NCI-H510A (cell line): Measurements from ENCODE around the gene SLC31A1.
"Not testable (repeated sequence)": the region's sequence is repeated elsewhere in the genome, so short reads cannot be mapped to it uniquely, and the experiment has no call there.

ENCODE experiments used
- DNase-seq: peaks from one replicate; lab custom pipeline; 2025; lab: John Stamatoyannopoulos, UW

SLC31A1 gene

DNA sequence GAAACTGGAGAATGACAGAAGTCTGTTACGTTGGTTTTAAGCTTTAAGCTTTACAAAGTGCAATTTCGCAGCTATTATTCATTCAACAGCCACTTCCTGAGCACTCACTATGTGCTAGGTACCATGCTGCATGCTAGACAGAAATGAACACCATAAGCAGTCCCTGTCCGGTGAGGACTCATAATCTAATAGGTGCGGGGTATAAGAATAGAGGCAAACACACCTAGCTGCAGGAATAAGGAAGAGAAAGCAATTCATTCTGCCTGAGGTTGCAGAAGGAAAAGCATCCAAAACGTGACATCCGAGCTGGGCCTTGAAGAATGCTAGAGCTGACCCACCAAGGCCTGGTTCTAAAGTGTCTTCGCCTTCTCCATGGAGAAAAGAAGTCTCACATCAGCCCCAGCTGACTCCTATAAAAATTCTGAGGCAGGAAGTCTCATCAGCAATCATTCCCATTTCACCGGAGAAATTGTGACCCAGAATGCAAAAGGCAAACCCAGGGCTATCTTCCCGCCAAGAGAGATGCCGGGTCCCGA is 809 bp upstream of the SLC31A1 start:
- DNase-seq, result no peak

DNA sequence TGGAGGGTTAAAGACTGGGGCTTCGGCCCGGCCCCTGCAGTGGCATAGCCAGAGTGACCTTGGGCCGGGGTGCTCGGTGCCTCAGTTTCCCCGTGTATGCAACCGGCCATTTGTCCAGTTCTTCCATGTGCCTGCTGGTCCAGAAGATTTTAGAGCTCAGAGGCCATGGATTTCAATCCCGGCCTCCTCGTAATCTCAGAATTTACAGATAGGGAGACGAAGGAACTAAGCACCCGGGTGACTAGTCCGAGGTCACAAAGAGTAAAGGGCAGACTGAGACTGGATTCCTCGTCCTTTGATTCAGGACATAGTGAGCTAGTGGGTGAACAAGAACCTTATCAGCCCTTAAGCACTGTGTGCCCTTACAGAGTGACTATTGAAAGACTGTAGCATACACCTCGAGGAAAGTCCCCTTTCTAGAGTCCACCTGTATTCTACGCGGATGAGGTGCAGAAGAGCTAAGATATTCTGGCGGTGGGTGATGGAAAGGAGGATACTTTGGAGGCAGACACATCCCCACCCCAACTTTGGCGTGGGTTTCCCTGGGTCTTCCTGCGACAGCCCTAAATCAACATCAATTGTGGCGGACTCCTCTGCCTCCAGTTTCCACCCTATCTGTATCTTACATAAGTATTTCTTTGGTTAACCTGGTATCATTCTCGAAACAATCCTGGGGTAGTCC is 597 bp downstream of the SLC31A1 start:
- DNase-seq, result no peak

DNA sequence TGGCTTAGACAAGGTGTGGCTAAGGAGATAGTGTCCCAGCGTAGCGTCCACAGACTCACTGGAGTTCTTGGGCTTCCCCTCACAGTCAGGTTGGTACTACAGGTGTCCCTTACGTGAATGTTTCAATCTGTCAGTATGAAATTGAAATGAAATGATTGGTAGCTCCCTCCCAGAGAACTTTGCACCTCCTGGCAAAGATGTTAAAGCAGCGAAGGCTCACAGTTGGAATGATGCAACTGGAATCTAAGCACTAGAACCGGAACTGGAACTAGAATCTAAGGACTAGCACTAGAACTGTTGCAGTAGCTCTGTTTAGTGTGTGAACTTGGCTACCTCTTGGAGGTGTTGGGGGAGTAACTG is 1.1 kb downstream of the SLC31A1 start:
- no peak for DNase-seq

DNA sequence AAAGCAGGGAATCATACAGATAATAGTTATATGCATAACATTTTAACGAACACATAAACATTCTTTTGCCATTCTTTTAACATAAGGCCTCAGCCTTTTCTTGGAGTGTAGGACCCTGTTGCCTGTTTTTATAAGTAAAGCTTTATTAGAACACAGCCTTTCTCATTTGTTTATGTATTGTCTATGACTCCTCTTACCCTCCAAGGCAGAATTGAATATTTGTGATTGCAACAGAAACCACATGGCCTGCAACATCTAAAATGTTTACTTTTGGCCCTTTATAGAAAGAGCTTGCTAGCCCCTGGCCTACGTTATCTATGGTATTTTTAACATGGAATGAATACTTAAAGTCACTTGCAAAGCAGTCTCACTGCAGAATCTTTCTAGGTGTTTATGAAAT is 2.6 kb downstream of the SLC31A1 start:
- no peak for DNase-seq

DNA sequence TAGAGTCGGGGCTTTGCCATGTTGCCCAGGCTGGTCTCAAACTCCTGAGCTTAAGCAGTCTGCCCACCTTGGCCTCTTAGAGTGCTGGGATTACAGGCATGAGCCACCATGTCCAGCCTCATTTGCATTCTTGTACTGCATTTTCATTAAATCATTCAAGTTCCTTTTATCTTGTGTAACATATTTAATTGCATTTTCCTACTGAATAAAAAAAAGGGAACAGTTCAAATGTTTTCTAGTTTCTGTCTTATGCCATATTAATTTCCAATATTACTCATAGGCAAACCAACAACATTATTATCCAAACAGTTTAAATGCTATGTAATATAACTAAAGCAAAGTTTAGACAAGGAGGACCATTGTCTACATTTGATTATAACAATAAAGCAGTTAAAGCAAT is 6.1 kb downstream of the SLC31A1 start:
- DNase-seq, result no peak

DNA sequence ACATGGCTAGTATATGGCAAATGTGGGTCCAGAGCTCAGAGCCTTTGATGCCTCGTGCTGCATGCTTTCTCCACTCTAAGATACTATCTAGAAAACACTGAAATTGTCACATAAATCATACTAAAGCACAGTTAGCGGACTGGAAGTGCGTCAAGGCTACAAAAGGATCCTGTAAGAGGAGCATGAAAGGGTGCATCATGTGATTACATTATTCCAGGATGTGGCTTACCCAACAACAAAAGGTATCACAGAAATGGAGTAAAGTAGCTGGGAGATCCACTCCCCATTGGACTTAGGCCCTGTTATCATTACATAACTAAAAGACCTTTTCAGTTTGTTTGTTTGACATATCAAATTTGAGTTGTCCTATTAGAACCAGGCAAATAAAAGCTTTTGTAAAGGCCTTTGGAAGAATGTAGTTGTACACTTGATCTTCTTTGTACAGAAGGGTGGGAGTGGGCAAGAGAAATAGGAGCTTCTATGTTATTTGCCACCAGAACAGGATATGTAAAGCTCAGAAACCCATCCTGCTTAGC is 6.9 kb downstream of the SLC31A1 start:
- DNase-seq, result no peak

DNA sequence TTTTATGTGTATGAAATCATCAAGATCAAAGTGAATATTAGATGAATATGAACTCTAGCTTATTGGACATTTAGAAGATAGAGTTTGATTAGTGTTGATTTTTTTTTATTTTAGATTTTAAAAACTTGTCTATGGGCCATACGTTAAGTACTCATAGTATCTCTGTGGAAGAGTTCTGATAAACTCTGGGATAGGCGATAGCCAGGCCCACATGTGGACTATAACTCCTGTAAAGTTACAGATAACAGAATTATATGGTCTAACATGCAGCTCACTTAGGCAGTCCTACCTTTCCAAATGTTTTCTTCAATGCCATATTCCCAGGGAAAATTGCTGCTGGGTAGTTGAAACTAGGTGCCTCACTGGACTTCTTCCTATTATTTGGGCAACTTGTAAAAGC is 10.4 kb downstream of the SLC31A1 start:
- DNase-seq, result no peak

DNA sequence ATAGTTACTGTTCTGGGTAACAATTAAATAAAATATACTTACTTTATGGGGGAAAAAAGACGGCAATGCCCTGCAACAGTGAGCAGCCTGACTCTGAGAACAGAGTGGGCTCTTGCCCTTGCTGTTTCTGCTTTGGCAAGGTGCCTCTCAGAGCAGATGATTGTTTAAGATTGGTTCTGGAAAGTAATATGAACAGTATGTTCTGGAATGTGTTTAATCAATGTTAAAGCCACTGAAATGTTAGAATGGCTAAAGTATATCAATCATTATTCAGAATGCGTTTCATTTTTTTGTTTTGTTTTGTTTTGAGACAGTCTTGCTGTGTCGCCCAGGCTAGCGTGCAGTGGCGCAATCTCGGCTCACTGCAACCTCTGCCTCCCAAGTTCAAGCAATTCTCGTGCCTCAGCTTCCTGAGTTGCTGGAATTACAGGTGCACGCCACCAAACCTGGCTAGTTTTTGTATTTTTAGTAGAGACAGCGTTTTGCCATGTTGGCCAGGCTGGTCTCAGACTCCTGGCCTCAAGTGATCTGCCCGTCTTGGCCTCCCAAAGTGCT is 14.4 kb downstream of the SLC31A1 start:
- not testable (repeated sequence) for DNase-seq

DNA sequence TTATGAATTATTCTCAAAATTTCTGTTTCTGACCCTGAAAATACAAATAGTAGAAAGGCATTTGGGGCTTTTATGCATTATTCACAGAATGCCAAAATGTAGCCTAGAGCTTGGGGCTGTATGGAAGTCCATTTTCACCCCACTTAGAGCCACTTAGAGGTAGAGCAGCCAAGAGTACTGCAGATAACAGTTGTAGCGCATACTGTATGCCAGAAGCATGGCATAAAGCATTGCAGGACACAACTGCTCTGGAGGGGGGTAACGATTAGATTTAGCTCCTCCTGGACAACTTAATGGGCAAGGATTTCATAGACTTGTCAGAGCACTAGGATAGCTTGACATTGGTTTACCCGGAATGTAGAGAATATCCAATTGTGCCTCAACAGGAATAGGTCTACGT is 15.7 kb downstream of the SLC31A1 start:
- no peak for DNase-seq

DNA sequence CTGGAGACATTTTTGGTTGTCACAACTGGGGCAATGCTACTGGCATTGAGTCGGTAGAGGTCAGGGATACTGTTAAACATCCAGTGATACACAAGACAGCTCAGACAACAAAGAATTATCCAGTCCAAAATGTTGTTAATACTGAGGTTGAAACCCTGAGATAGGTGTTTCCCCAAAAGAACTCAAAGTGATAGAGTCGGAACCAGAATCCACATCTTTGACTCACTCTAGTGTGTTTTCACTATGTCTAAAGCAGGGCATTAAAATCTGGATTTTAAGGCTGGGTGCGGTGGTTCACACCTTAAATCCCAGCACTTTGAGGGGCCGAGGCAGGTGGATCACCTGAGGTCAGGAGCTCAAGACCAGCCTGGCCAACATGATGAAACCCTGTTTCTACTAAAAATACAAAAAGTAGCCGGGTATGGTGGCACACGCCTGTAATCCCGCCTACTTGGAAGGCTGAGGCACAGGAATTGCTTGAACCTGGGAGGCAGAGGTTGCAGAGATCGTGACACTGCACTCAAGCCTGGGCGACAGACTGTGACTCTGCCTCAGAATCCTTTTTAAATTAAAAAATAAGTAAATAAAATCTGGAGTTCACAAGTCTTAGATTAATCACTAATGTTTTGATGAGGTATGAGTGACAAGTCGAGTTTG is 17.0 kb downstream of the SLC31A1 start:
- DNase-seq, result no peak

DNA sequence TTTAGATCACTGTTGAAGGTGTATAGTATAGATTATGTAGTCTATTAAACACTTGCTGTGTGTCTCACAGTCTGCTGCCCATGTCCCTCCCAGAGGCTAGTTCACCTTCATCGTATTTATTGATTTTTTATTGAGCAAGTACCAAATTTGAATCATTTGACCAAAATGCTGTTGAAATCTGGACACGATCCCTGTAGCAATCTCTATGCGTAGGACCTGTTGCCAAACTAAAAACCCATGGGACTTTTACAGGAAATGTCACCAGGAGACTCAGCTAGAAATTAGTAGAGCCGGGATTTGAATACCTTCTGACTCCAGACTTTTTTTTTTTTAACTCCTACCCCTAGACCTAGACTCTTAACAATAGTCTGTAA is 17.5 kb downstream of the SLC31A1 start:
- DNase-seq, result no peak

DNA sequence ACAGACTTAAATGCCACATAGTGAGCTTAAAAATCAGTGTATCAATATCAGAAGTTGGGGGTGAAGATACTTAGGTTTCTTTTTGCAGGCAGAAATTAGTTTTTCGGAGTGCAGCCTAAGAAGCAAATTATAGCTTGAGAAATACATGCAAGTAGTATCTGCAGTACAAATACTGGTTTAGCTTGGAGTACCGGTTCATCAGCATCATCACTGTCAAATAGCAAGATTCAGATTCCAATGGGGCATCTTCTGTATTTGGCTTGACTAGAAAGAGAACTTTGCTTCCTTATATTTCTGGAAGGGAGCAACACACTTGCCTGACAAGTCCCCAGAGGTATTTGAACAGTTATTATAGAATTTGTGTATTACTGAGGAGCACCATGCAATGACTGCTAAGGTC is 19.8 kb downstream of the SLC31A1 start:
- no peak for DNase-seq

DNA sequence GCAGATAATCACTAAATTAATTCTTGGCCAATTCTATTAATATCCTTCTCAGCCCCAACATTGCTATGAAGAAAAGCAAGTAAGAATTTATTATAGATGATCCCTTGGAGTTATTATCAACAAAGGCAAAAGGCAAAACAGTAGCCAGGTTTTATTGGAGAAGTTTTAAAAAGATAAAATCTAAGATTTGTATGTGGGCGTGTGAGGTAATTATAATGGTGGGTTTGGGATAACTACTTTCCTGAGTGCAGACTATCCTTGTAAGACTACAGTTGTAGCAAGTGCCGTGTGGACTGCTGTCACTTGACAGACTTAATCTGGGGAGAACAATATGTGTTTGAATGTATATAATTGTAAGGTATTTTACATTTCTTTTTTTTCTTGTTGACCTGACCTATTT is 23.2 kb downstream of the SLC31A1 start:
- DNase-seq, result no peak

DNA sequence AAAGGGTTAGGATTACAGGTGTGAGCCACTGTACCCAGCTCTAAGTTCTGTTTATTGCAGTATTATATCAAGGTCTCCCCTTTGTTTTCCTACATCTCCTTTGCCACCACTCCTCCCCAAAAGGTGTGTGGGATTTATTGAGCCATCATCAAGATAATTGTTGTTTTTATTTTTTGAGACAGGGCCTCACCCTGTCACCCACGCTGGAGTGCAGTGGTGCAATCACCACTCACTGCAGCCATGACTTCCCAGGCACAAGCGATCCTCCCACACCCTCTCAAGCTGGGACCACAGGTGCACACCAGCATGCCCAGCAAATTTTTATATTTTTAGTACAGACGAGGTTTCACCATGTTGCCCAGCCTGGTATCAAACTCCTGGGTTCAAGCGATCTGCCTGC is 24.6 kb downstream of the SLC31A1 start:
- DNase-seq, result no peak

DNA sequence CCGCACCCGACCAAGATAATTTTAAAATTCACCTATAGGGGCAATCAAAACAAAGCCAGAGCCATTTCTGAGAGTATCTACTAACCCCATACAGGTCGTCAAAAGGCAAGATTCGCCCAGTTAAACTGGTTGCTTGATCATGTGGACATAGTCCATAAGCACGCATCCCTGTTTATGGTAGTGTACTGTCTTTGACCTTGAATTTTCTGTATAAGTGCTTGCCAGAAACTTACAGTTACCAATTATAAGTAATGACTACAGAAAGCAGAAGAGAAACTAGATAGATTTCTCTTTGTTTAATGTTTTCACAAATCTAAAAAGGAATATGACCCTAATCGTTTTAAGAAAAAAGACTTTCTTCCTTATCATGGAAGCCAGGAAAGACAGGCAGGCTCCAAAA is 25.6 kb downstream of the SLC31A1 start:
- DNase-seq, result no peak

DNA sequence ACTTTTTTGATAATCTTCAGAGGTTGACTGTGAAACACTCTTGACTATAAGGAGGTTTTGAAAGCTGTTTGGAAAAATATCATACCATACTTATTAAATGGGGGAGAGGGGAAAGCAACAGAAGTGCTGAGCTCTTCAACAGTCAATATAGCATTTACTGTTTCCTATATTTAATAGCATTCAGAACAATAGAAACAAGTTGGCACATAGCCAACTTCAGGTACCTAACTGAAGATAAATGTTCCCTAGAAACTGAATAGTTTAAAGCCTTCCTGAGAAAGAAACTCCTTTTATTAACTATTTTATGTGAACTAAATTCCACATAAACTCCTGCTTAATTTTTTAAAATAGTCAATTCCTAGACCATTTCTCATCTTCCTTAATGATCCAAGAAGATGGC is 26.3 kb downstream of the SLC31A1 start:
- no peak for DNase-seq

DNA sequence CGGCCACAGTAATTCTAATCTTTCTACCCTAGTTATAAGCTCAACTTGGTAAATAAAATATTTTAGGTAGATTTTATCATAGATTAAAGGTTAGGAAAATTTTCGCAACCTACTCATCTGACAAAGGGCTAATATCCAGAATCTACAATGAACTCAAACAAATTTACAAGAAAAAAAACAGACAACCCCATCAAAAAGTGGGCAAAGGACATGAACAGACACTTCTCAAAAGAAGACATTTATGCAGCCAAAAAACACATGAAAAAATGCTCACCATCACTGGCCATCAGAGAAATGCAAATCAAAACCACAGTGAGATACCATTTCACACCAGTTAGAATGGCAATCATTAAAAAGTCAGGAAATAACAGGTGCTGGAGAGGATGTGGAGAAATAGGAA is 28.3 kb downstream of the SLC31A1 start:
- not testable (repeated sequence) for DNase-seq

DNA sequence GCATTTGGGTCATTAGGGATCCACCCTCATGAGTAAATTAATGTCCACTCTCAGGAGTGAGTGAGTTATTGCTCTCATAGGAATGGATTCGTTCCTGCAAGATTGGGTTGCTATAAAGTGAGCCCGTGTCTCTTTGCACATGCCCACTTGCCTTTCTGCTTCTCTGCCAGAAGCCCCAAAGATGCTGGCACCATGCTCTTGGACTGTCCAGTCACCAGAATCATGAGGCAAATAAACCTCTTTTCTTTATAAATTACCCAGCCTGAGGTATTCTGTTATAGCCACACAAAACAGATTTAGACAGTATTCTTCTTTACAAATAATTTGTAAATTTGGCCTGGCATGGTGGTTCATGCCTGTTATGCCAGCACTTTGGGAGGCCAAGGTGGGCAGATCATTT is 29.5 kb downstream of the SLC31A1 start:
- DNase-seq, result no peak

DNA sequence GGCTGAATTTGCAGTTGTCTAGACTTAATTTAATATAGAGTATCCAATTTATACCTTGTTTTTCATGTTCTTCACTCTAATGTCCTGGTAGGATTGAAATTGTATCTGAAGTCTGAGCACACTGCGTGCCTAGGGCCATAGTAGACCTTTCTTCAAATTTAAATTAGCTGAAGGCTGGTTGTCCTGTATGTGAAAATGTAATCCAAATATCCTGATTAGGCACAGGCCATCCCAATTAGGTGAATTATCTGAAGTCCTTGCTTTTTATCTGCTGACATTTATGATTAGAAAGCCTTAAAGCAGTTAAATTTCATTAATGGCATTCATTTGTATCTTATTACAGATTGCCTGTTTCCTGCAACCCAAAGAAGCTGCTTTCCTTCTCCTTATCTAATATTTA is 33.6 kb downstream of the SLC31A1 start:
- DNase-seq, result no peak

DNA sequence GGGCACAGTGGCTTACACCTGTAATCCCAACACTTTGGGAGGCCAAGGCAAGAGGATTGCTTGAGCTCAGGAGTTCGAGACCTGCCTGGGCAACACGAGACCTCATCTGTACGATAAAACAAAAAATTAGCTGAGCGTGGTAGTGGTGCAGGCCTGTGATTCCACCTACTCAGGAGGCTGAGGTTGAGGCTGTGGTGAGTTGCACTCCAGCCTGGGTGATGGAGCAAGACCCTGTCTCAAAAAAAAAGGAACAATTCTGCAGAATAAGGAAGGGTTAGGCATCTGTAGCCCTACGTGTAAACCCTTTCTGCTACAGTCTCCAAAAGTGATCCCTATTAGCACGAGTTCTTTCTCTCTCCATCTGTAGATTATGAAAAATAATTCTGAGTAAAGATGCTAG is 34.1 kb downstream of the SLC31A1 start:
- DNase-seq, result no peak

DNA sequence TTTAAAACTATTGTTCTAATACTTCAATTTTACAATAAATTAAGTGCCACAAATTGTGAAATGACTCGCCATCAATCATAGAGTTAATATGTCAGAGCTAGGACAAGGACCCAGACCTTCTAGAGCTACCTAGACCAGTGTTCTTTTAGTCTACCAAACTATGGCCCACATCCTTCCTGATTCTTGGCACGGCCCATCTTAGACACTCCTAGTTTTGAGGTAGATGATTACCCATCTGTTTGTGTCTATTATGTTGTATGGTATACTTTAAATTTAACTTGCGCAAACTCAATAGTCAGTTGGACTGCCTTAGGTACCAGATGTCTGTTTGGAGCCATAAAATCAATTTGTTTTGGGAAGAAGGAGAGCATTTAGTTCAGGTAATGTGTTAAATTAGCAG is 36.5 kb downstream of the SLC31A1 start:
- no peak for DNase-seq

DNA sequence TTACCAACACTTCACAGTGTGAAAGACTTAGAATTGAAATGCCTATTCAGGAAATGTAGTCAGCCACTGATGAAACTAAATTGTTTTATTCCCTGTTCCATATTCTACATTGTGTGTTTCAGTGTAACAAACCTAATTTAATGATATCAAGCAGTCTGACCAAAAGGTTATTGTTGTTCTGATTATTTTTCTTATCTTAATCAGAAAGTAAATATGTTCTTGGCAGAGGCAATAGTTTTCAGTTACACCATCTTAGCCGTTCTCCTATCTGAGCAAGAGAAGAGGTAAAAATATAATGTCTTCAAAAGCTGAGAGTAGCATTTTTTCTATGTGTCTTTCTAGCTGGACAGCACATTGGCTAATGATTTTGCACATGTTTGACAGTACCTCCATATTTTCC is 36.9 kb downstream of the SLC31A1 start:
- no peak for DNase-seq

DNA sequence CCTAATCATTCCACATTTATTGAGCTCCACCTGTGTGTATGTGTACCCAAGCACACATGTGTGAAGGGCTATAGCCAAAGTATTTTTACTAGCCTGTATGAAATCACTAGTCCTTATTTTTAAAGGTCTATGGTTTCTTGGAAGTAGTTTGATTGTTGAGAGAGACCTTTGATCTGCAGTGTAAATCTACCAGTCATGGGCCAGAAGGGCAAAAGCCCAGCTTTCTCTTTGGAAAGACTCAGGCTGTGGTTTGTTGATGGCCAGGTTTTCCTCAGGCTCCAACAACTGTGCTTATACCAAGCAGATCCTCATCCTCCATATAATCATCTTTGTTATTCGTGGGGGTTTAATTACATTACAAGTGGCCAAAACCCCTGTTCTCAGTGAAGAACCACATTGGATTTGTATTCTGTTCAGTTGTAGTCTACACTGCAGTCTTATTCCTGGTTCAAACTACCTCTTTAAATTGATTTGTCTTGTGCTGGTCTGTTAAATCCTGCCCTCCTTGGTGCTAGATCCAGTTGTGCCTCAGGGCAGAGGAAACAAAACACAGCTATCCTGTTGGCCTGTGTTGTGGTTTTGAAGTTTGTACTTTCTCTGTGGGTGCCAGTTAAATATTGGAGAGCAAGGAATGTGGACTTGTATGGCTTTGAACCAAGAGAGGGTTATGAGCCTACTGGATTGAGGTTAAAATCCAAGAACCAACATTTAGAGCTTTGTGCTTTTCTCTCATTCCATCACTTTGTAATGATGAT is 40.8 kb downstream of the SLC31A1 start:
- DNase-seq, result no peak
